Omental fat pad (tissue), 4 donors: Measurements from ENCODE around the gene LCN1. TPM values are rescaled to one million over a fixed set of nuclear protein-coding genes. Genes with fewer than 3 reads are reported as not detected.

Experiments used
- ATAC-seq: fragments of 150-250 bp; one replicate; pipeline ENCODE4 v1.9.1; 2016; ENCODE audit warnings: mild to moderate bottlenecking, moderate library complexity; ENCODE audit not compliant: low FRiP score
- DNase-seq: peaks from one replicate; pipeline ENCODE4 v3.0.0-alpha.2; 2019; ENCODE audit warnings: low spot score
- CTCF ChIP-seq, 3 donors: fragments of 450-650 bp; IDR thresholded peaks; one replicate each; pipeline ENCODE4 v1.5.1; 2016 to 2017; ENCODE audit warnings: antibody characterized with exemption in 3 of 3, mild to moderate bottlenecking in 3 of 3, moderate library complexity in 2 of 3
- total RNA-seq, 4 donors: library from RNA; depleted of rRNA; stranded (reverse); fragments of >200 nt; gene quantifications; one replicate each; pipeline ENCODE4 v1.1.0, GENCODE V29; 2016

The LCN1 gene
- not detected for total RNA-seq

- no peak for TF ChIP-seq CTCF (IDR thresholded peaks at IDR 0.05)
- DNase-seq: no peak
- ATAC-seq: no peak
These were observed at the start of gene LCN1 for GRCh38 chr9:135520916-135521607. Gene LCN1 (plus strand): TSS chr9:135521440. CDS start chr9:135521498, 58 bp downstream.

GRCh38 chr9:135471791-135472640 lies 49.2 kb upstream of the LCN1 start:
- no peak for TF ChIP-seq CTCF (IDR thresholded peaks at IDR 0.05)
- ATAC-seq (no peak), DNase-seq (no peak)

- TF ChIP-seq CTCF (IDR thresholded peaks at IDR 0.05): no peak
- no peak for DNase-seq
- ATAC-seq: no peak
These were observed 47.2 kb upstream of the LCN1 start for GRCh38 chr9:135473972-135474543.

- no peak for TF ChIP-seq CTCF (IDR thresholded peaks at IDR 0.05)
- DNase-seq (no peak), ATAC-seq (no peak)
These were observed 46.3 kb upstream of the LCN1 start for GRCh38 chr9:135474915-135475314.

- no peak for TF ChIP-seq CTCF (IDR thresholded peaks at IDR 0.05)
- ATAC-seq: no peak
These were observed 44.5 kb upstream of the LCN1 start for GRCh38 chr9:135476561-135477355.

GRCh38 chr9:135478191-135478590 lies 43.0 kb upstream of the LCN1 start:
- TF ChIP-seq CTCF (IDR thresholded peaks at IDR 0.05): no peak
- DNase-seq (no peak), ATAC-seq (no peak)

More at GRCh38 chr9:135476561-135477355, 44.5 kb upstream of the LCN1 start:
- DNase-seq: no peak
